HG02610 (cell line): Measurements from ENCODE around the gene FGF4.

Experiments used
- ATAC-seq: cut with Tn5 transposase; IDR thresholded peaks from one replicate; pipeline ENCODE4 v1.9.1; 2021; ENCODE audit warnings: mild to moderate bottlenecking, moderate library complexity; ENCODE audit not compliant: unreplicated experiment

The FGF4 gene

GRCh38 chr11:69729252-69729651, 45.9 kb downstream of the FGF4 start:
- ATAC-seq = no peak

- no peak for ATAC-seq
These were observed 47.9 kb downstream of the FGF4 start for GRCh38 chr11:69727266-69727665.

- ATAC-seq = no peak
These were observed 48.7 kb downstream of the FGF4 start for GRCh38 chr11:69726481-69726880.

DNA sequence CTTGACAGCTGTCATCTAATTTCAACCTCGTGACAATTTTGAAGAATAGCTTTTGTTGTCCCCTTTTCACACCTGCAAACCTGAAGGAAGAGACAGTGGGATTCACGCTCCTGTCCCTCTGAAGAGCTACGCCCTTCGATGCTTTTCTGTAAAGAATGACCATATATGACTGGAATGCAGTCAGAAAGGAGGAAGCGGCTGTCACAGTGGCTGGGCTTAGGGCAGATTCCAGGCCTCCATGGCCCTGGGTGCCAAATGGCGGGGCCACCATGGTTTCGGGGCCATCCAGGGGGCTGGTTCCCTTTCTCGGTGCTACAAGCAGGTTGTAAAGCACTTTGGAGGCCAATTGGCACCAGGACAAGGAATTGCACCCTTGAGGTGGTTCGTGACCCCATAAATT, 49.1 kb downstream of the FGF4 start:
- no peak for ATAC-seq

- ATAC-seq = no peak
These were observed 53.4 kb downstream of the FGF4 start for GRCh38 chr11:69721745-69722144.

- no peak for ATAC-seq
These were observed 54.0 kb downstream of the FGF4 start for GRCh38 chr11:69721106-69721505.
